GM23338 (cell line): Measurements from ENCODE around the gene NAALADL2. TPM values are rescaled to one million over a fixed set of nuclear protein-coding genes. Genes with fewer than 3 reads are reported as not detected.

ENCODE experiments used
- ATAC-seq: fragments of 200-7000 bp; cut with Tn5 transposase; 3 replicates; pipeline ENCODE4 v1.9.1; 2020
- DNase-seq: peaks from one replicate; pipeline ENCODE4 v3.0.0-alpha.2; 2015; ENCODE audit warnings: low spot score
- H2AFZ ChIP-seq: fragments of 200-600 bp; sonication (generic); 2 replicates; pipeline ENCODE4 v1.8.0; 2016; ENCODE audit warnings: antibody characterized with exemption, mild to moderate bottlenecking, moderate library complexity
- H3F3A ChIP-seq: fragments of 200-600 bp; sonication (generic); replicated peaks from 2 replicates; pipeline ENCODE4 v1.8.0; 2017; ENCODE audit warnings: antibody characterized with exemption, mixed run types, low read depth
- H3K27ac ChIP-seq: fragments of 200-600 bp; sonication (generic); 2 replicates; pipeline ENCODE4 v1.6.1; 2016; ENCODE audit warnings: low read depth
- H3K27me3 ChIP-seq: fragments of 200-600 bp; sonication (generic); 2 replicates; pipeline ENCODE4 v1.8.0; 2016; ENCODE audit warnings: mild to moderate bottlenecking, mixed run types, moderate library complexity; ENCODE audit not compliant: insufficient read depth
- H3K36me3 ChIP-seq: fragments of 200-600 bp; sonication (generic); 2 replicates; pipeline ENCODE4 v1.8.0; 2016; ENCODE audit warnings: mild to moderate bottlenecking; ENCODE audit not compliant: insufficient read depth
- H3K4me1 ChIP-seq: fragments of 200-600 bp; sonication (generic); 2 replicates; pipeline ENCODE4 v1.8.0; 2016; ENCODE audit warnings: mild to moderate bottlenecking, moderate library complexity; ENCODE audit not compliant: insufficient read depth
- H3K4me2 ChIP-seq: fragments of 200-600 bp; sonication (generic); 2 replicates; pipeline ENCODE4 v1.7.1; 2017; ENCODE audit warnings: mixed run types
- H3K4me3 ChIP-seq: fragments of 200-600 bp; sonication (generic); 2 replicates; pipeline ENCODE4 v1.6.1; 2016; ENCODE audit warnings: mixed run types
- H3K79me2 ChIP-seq: fragments of 200-600 bp; sonication (generic); replicated peaks from 2 replicates; pipeline ENCODE4 v1.8.0; 2017; ENCODE audit warnings: mild to moderate bottlenecking; ENCODE audit not compliant: insufficient read depth
- H3K9me2 ChIP-seq: fragments of 200-600 bp; sonication (generic); 2 replicates; pipeline ENCODE4 v1.8.0; 2017; ENCODE audit not compliant: insufficient read depth
- H4K20me1 ChIP-seq: fragments of 200-600 bp; sonication (generic); replicated peaks from 2 replicates; pipeline ENCODE4 v1.8.0; 2017; ENCODE audit warnings: mild to moderate bottlenecking; ENCODE audit not compliant: insufficient read depth
- H3K27ac Mint-ChIP-seq: 2 replicates; pipeline ENCODE4 v1.8.0; 2020; ENCODE audit warnings: inconsistent platforms, mild to moderate bottlenecking, moderate library complexity, mixed read lengths
- H3K27me3 Mint-ChIP-seq: 3 replicates; pipeline ENCODE4 v1.8.0; 2022; ENCODE audit warnings: low read depth, mild to moderate bottlenecking, moderate library complexity, mixed read lengths, inconsistent platforms; ENCODE audit not compliant: insufficient read depth, poor library complexity
- H3K36me3 Mint-ChIP-seq: 3 replicates; pipeline ENCODE4 v1.8.0; 2021; ENCODE audit warnings: low read depth, mild to moderate bottlenecking, inconsistent platforms, moderate library complexity, mixed read lengths
- H3K4me1 Mint-ChIP-seq: 3 replicates; pipeline ENCODE4 v1.8.0; 2020; ENCODE audit warnings: mild to moderate bottlenecking, inconsistent platforms, mixed read lengths
- H3K4me3 Mint-ChIP-seq: 3 replicates; pipeline ENCODE4 v1.8.0; 2021; ENCODE audit warnings: moderate library complexity, mild to moderate bottlenecking, inconsistent platforms, mixed read lengths
- H3K9me3 Mint-ChIP-seq: 3 replicates; pipeline ENCODE4 v1.8.0; 2020; ENCODE audit warnings: moderate library complexity, mild to moderate bottlenecking, inconsistent platforms, mixed read lengths
- CTCF ChIP-seq, 2 experiments: fragments of 200-600 bp in 1 of 2; sonication (generic) in 1 of 2; conservative IDR thresholded peaks; 2 replicates each; pipeline versions ENCODE4 v1.5.1 to v1.6.1; 2016 to 2017; ENCODE audit warnings: antibody characterized with exemption in 2 of 2, low read depth in 2 of 2, mild to moderate bottlenecking in 2 of 2, moderate library complexity in 1 of 2
- ETS1 ChIP-seq: IDR thresholded peaks from 2 replicates; pipeline ENCODE4 v1.6.1; 2016; ENCODE audit warnings: antibody characterized with exemption
- EZH2 ChIP-seq: fragments of 200-600 bp; sonication (generic); IDR thresholded peaks from one replicate; pipeline ENCODE4 v1.8.0; 2017; ENCODE audit warnings: antibody characterized with exemption, mild to moderate bottlenecking, low read depth; ENCODE audit not compliant: unreplicated experiment
- JUNB ChIP-seq: IDR thresholded peaks from one replicate; pipeline ENCODE4 v1.6.1; 2016; ENCODE audit warnings: antibody characterized with exemption; ENCODE audit not compliant: unreplicated experiment
- NANOG ChIP-seq: IDR thresholded peaks from 2 replicates; pipeline ENCODE4 v1.6.1; 2016; ENCODE audit warnings: antibody characterized with exemption, borderline replicate concordance
- POLR2AphosphoS5 ChIP-seq: IDR thresholded peaks from 2 replicates; pipeline ENCODE4 v1.6.1; 2016; ENCODE audit warnings: antibody characterized with exemption, low read depth
- REST ChIP-seq: IDR thresholded peaks from one replicate; pipeline ENCODE4 v1.6.1; 2018; ENCODE audit warnings: antibody characterized with exemption; ENCODE audit not compliant: unreplicated experiment
- STAT1 ChIP-seq: IDR thresholded peaks from one replicate; pipeline ENCODE4 v1.6.1; 2016; ENCODE audit warnings: antibody characterized with exemption; ENCODE audit not compliant: unreplicated experiment
- ZNF331 ChIP-seq: fragments of 250-450 bp; sonication (Bioruptor Pico); IDR thresholded peaks from 2 replicates; pipeline ENCODE4 v1.5.0; 2020; ENCODE audit warnings: low read depth, mild to moderate bottlenecking, moderate library complexity
- polyA plus RNA-seq: library from polyadenylated mRNA; unstranded; fragments of >200 nt; fragmentation: Nextera tagmentation; extraction: Ambion mirVana; gene quantifications from 2 replicates; pipeline ENCODE4 v1.2.1, GENCODE V29; 2016
- total RNA-seq: library from RNA; depleted of rRNA; stranded (reverse); fragments of >200 nt; shearing (Covaris generic); gene quantifications from 2 replicates; pipeline ENCODE4 v1.2.3, GENCODE V29; 2014

NAALADL2 gene
- total and polyA plus RNA-seq, 2 experiments from 2014 or later: 1.6 to 2.6 TPM

- TF ChIP-seq REST (no peak), CTCF (conservative IDR thresholded peaks at IDR 0.05; ENCODE audit: low read depth in 2 of 2) (no peak)
These were observed 618.6 kb downstream of the NAALADL2 start (continued) for GRCh38 chr3:175477651-175478224.

- H2AFZ ChIP-seq: peak overlapping the region; percentile 12; the same call in 1 of the 2 replicates
- no peaks in the 10 kb centered on the region for H3F3A ChIP-seq
- no peak overlapping the region for H3K4me2 ChIP-seq
- no peak for ATAC-seq
- Mint-ChIP-seq H3K27ac (no peak overlapping the region), H3K4me3 (no peak overlapping the region), H3K36me3 (no peaks in the 10 kb centered on the region), H3K27me3 (no peaks in the 10 kb centered on the region), H3K4me1 (no peaks in the 10 kb centered on the region; the same call in 2 of the 3 replicates), H3K9me3 (no peaks in the 10 kb centered on the region)
- no peaks in the 10 kb centered on the region for H4K20me1 ChIP-seq
- no peaks in the 10 kb centered on the region for H3K79me2 ChIP-seq
- no peaks in the 10 kb centered on the region for H3K27me3 ChIP-seq
- H3K9me2 ChIP-seq: no peaks in the 10 kb centered on the region
- no peak overlapping the region for H3K4me3 ChIP-seq
- H3K4me1 ChIP-seq: no peaks in the 10 kb centered on the region
- H3K27ac ChIP-seq: no peak overlapping the region
- no peak for DNase-seq
- no peaks in the 10 kb centered on the region for H3K36me3 ChIP-seq
- TF ChIP-seq ZNF331 (CRISPR knock-in tag): no peak
- TF ChIP-seq JUNB: no peak
- no peak for TF ChIP-seq POLR2AphosphoS5
- TF ChIP-seq NANOG: no peak
- TF ChIP-seq STAT1: no peak
- no peak for TF ChIP-seq CTCF (conservative IDR thresholded peaks at IDR 0.05; ENCODE audit: low read depth in 2 of 2)
- no peak for TF ChIP-seq REST
- no peak for TF ChIP-seq EZH2
- no peak for TF ChIP-seq ETS1
These were observed 619.2 kb downstream of the NAALADL2 start for GRCh38 chr3:175478301-175478700.
